ENCODE data around the gene BRIX1.

BRIX1 gene

GRCh38 chr5:34903260-34903659 lies 12.3 kb upstream of the BRIX1 start:
- TF ChIP-seq CTCF (IDR thresholded peaks at IDR 0.05; ENCODE audit: control extremely low read depth, extremely low read depth, low read depth, missing control alignments) = no peak
- POLR2A ChIA-PET = interaction anchor here (0.8 kb wide), 1 partner anchor 8 kb away, joined by 3 read pairs; no protein-coding TSS in a partner anchor
- CTCF ChIA-PET = interaction anchor here (1.3 to 10.0 kb wide), 7 partner anchors 9 to 430 kb away, joined by 4 to 86 read pairs (median 8); partner anchors contain the start of genes BRIX1 and RAD1

GRCh38 chr5:34905564-34905963 lies 9.9 kb upstream of the BRIX1 start:
- CTCF ChIA-PET = interaction anchor here (1.0 to 4.9 kb wide), 6 partner anchors 8 to 430 kb away, joined by 4 to 31 read pairs (median 5); partner anchors contain the start of genes BRIX1 and RAD1

More at GRCh38 chr5:34903260-34903659, 12.3 kb upstream of the BRIX1 start:
- no peak for DNase-seq (ENCODE audit: extremely low spot score)

GRCh38 chr5:34913072-34913471 lies 2.4 kb upstream of the BRIX1 start:
- no peak for TF ChIP-seq CTCF (IDR thresholded peaks at IDR 0.05; ENCODE audit: control extremely low read depth, extremely low read depth, low read depth, missing control alignments)
- CTCF ChIA-PET = interaction anchor here (1.2 to 1.8 kb wide), 2 partner anchors 15 to 390 kb away, joined by 6 to 8 read pairs; no protein-coding TSS in a partner anchor

More at GRCh38 chr5:34905564-34905963, 9.9 kb upstream of the BRIX1 start:
- TF ChIP-seq CTCF (IDR thresholded peaks at IDR 0.05; ENCODE audit: control extremely low read depth, extremely low read depth, low read depth, missing control alignments) = peak; percentile 15
- POLR2A ChIA-PET = no interaction called here
- no peak for DNase-seq (ENCODE audit: extremely low spot score)

GRCh38 chr5:34914671-34915138 lies 806 bp upstream of the BRIX1 start:
- DNase-seq (ENCODE audit: extremely low spot score) = no peak
- CTCF ChIA-PET = interaction anchor here (1.0 to 3.5 kb wide), 12 partner anchors 10 to 429 kb away, joined by 3 to 31 read pairs (median 11); partner anchors contain the start of gene DNAJC21
- POLR2A ChIA-PET = interaction anchor here (4.7 kb wide), 1 partner anchor 14 kb away, joined by 41 read pairs; the partner anchor contains the start of gene DNAJC21
- no peak for TF ChIP-seq CTCF (IDR thresholded peaks at IDR 0.05; ENCODE audit: control extremely low read depth, extremely low read depth, low read depth, missing control alignments)

More at GRCh38 chr5:34913072-34913471, 2.4 kb upstream of the BRIX1 start:
- POLR2A ChIA-PET = no interaction called here
- DNase-seq (ENCODE audit: extremely low spot score) = no peak

- no peak for DNase-seq (ENCODE audit: extremely low spot score)
- no peak for TF ChIP-seq CTCF (IDR thresholded peaks at IDR 0.05; ENCODE audit: control extremely low read depth, extremely low read depth, low read depth, missing control alignments)
- ChIA-PET POLR2A (interaction anchor here (4.7 kb wide), 1 partner anchor 13 kb away, joined by 41 read pairs; the partner anchor contains the start of gene DNAJC21), CTCF (interaction anchor here (0.9 to 3.5 kb wide), 12 partner anchors 9 to 430 kb away, joined by 3 to 31 read pairs (median 11); partner anchors contain the start of gene DNAJC21)
Observed at GRCh38 chr5:34915856-34916192, 313 bp downstream of the BRIX1 start.

- ChIA-PET CTCF (interaction anchor here (2.0 to 3.5 kb wide), 8 partner anchors 8 to 393 kb away, joined by 5 to 31 read pairs (median 14); partner anchors contain the start of gene DNAJC21), POLR2A (interaction anchor here (4.7 kb wide), 1 partner anchor 12 kb away, joined by 41 read pairs; the partner anchor contains the start of gene DNAJC21)
- no peak for TF ChIP-seq CTCF (IDR thresholded peaks at IDR 0.05; ENCODE audit: control extremely low read depth, extremely low read depth, low read depth, missing control alignments)
- DNase-seq (ENCODE audit: extremely low spot score) = no peak
Observed at GRCh38 chr5:34916518-34916917, 1.0 kb downstream of the BRIX1 start.
